ENCODE measurements around the gene OR51T1.

DNA sequence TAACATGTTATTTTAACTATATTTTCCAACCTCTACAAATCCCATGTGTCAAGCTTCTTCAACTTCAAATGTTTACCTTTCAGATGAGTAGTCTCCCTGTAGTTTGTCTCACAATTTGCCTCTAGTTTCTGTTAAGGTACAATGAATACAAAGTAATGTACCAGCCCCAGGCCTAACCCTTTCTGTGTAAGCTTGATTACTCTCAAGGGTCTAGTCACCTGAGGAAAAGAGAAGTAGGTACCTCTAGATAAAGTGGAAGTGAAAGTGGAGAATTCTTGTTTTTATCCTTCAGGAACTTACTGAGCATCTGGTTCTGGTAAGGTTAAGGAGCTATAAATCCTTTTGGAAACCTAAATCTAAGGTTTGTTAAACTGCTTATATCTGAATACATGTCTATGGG is 21.8 kb downstream of the OR51T1 start, which contains the start of gene OR51A7:
- TF ChIP-seq CTCF (IDR thresholded peaks at IDR 0.05; ENCODE audit: poor library complexity, severe bottlenecking), result no peak
- no peak for TF ChIP-seq EP300 (conservative IDR thresholded peaks at IDR 0.05; ENCODE audit: poor library complexity, severe bottlenecking)

All from neural cell (in vitro differentiated cells).